ENCODE results near the gene KCTD11.
A peak's percentile ranks its signal among the peaks of the same experiment; 100 is the strongest.
"Not testable (repeated sequence)": the region's sequence is repeated elsewhere in the genome, so short reads cannot be mapped to it uniquely, and the experiment has no call there.

KCTD11 gene

GRCh38 chr17:7322520-7323194 lies 29.3 kb upstream of the KCTD11 start:
- no peak for DNase-seq (ENCODE audit: low read depth)

DNA sequence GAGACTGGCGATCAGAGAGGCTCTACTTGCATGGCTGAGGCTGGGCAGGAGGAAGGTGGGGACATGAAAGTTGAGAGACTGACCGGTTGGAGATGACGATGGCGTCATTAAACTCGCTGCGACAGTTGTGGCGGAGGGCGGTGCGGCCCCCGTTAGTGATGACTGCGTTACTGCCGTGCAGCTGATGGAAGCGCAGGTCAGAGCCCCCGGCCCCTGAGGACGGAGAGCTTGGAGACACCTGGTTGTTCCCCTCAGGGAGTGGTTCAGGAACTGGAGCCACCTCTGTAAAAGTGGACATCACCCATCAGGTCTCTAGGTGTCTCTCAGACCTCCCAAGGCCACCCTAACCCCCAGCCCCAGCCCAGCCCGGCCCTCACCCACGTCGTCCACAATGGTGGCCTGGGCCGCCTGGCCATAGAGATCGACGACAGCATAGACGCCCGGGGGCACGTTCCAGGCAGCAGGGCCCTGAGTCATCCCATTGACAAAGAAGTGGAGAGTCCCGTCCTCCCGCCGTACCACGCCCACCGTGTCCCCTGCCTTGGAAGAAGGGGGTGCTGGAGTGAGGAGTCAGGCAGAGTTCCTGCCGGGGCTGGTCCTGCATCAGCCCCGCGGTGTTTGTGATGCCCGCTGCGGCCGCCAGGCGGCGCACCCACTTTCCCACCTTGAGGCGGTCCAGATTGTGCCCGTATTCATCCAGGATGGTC lies 28.1 kb upstream of the KCTD11 start:
- DNase-seq (ENCODE audit: low read depth), result no peak

DNA sequence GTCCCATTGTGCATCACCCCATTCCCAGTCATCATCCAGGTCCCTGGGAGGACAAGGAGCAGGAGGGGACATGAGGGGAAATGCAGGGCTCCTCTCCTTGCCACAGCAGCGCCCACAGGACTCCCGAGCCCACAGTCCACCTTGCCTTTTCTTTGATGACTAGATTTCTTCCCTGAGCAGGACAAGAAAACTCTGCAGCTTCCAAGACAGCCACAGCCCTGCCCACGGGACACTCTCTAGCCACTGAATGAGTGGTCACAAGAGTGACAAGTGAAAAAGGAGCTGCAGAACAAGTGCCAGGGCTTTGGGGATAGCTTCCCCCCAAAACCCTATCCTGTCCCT lies 27.6 kb upstream of the KCTD11 start:
- no peak for DNase-seq (ENCODE audit: low read depth)

DNA sequence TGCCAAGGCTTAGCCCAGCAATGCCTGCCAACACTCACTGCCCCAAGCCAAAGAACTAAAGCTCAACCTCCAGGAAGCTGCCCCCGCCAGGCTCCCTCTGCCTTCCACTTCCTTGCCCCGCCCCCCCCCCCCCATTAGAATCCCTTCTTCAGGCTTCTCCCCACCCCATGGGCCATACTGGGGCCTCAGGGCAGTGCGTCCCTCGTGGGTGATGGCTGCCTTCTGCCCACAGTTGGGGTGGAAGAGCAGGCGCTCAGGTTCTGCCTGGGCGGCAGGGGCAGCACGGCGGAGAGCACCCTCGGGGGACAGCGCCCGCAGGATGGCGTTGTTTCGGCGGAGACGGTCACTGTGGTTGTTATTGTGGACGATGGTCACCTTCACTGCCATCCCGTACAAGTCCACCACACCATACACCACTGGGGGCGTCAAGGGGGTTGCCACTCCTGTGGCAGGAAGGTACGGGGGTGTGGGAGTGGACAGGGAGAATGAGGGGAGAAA lies 26.9 kb upstream of the KCTD11 start:
- DNase-seq (ENCODE audit: low read depth), result no peak

- DNase-seq (ENCODE audit: low read depth), result no peak
Observed at GRCh38 chr17:7326186-7326585, 25.8 kb upstream of the KCTD11 start.

DNA sequence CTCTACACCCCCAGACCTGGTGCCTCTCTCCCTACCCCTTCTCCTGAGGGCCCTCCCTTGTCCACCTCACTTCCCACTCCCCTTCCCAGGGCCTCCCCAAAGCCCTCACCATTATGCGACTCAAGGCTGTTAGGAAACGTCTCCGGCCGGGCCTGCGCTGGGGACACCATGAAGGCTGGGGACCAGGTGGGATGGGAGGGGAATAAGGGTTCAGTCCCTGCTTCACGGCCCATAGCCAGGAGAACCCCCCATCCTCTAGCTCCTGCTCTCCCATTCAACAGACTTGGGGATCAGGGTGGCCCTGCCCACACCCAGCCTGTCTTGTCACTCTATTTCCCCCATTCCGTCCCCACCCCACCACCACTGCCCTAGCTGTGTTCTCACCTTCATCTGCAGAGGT lies 24.9 kb upstream of the KCTD11 start:
- DNase-seq (ENCODE audit: low read depth), result no peak

DNA sequence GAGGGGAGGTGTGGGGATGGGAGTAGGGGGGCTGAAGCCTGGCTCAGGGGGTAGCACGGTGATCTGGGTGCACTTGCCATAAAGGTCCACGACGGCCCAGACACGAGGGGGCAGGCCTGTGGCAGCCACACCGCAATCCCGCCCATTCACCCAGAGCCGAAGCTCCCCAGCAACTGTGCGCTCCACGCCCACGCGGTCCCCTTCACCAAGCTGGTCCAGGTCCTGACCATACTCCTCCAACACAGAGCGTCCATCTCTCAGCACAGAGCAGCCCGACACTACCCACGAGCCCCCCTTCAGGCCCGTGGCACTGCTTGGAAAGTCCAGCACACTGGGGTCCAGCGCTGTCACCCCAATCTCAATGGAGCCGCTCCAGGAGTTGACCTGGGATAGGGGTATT lies 24.5 kb upstream of the KCTD11 start:
- DNase-seq (ENCODE audit: low read depth), result no peak

- DNase-seq (ENCODE audit: low read depth), result no peak
Observed at GRCh38 chr17:7328009-7328408, 24.0 kb upstream of the KCTD11 start.

DNA sequence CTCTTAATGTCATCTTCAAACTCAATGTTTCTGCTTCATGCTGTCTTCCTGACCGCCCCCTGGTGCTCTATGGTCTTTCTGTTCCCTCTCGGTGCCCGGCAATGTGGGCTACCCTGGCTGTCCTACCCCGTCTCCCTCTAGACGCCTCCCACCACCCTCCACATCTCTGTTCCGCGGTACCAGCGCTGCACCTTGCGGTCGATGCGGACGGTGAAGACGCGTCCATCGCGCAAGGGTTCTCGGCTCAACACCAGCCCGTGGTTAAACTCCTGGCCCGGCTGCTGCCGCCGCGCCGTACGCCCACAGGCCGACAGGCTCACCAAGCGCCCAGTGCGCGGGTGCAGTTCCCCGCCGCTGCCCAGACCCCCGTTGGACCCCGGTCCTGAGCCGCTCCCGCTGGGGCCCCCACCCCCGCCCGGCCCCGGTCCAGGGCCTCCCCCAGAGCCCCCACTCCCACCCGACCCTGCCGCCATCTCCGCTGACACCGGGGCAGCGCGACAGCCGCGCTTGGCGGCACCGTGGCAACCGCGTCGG lies 23.1 kb upstream of the KCTD11 start, which contains the start of gene NEURL4:
TSS of gene NEURL4 (minus strand) at position 496 of the 534 bp plus-strand sequence. CDS start at position 473, 23 bp downstream.
- no peak for DNase-seq (ENCODE audit: low read depth)

- peak; percentile 99 for DNase-seq (ENCODE audit: low read depth)
Observed at GRCh38 chr17:7329374-7329996, 22.5 kb upstream of the KCTD11 start.

DNA sequence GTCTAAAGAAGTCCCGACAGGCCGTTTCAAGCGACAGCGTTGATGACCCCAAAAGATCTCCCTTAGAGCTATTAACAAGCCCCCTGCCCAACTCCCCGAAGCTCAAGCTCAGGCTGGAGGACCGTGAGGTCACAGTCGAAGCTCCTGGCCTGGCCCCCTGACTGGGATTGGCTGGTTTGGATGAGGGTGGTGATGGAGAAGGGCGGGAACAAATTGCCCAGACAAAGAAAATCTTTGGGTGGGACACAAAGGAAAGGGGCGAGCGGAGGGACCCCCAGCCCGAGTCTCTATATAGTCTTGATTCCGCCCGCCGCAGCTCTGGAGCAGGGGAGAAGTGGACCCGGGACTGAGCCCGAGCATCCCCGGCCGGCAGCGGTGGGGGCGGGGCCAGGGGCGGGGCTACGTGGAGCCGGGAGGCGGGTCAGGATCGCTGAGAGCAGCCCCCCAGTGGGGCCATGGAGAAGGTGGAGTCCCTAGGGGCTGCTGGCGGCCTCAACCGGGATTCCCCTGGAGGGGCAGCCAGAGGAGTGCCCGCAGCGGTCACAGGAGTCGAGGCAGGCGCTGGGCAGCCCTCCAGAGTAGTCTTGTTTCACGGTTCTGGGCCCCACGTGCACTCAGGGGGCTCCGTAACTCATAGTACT lies 21.8 kb upstream of the KCTD11 start:
- DNase-seq (ENCODE audit: low read depth), result peak; percentile 72

DNA sequence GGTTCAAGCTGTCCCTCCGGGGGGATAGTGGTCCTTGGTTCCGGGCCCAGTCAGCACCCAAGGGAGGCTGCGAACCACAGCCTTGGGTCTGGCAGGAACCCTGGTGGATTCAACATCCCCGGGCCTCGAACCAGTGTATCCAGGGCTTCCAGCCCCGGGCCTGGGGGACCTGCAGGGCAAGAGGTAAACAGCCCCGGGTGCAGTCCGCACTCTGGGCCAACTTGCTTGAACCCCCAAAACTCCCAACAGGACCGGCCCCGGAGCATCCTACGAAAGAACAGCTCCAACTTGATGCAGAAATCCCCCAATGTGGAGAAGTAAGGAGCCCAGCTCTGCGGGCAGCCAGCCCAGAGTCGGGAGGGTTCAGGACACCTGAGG lies 21.3 kb upstream of the KCTD11 start:
- DNase-seq (ENCODE audit: low read depth), result no peak

- no peak for DNase-seq (ENCODE audit: low read depth)
Observed at GRCh38 chr17:7332111-7332510, 19.9 kb upstream of the KCTD11 start.

GRCh38 chr17:7332600-7333069 lies 19.3 kb upstream of the KCTD11 start:
- DNase-seq (ENCODE audit: low read depth), result peak; percentile 42

DNA sequence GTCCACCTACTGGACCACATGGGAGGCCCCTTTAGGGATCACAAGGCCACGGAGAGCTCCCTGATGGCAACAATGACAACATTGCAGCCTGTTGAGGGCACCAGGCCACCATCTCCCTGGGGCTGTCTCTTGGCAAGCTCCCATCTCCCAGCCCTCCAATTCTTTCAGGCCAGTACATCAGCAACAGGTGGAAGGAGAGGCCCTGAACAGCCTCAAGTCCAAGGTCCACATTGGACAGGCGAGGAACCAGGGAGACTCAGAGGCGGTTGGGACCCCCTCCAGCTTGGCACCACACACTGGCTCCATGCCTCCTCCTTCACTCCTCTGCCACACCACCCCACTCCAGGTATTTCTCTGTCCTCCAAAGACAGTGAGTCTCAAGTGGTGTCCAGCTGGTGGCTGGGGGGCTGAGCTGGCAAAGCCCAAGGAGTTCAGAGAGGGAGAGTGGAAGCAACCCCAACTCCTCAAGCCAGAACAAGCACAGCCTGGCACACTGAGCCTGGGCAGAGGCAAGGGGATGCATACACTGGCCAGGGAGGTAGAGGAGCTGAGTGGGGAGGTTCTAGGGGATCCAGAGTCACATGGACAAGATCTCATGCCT lies 16.9 kb upstream of the KCTD11 start:
- no peak for DNase-seq (ENCODE audit: low read depth)

DNA sequence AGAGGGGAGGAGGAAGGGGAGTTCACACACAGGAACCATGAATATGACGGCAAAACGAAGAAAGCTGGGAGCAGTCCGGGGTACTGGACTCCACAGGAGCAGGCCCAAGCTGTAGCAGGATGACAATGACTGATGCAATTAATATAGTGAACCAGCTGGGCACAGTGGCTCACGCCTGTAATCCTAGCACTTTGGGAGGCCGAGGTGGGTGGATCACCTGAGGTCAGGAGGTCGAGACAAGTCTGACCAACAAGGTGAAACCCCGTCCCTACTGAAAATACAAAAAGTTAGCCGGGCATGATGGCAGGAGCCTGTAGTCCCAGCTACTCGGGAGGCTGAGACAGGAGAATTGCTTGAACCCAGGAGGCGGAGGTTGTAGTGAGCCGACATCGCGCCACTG lies 16.2 kb upstream of the KCTD11 start:
- not testable (repeated sequence) for DNase-seq (ENCODE audit: low read depth)

DNA sequence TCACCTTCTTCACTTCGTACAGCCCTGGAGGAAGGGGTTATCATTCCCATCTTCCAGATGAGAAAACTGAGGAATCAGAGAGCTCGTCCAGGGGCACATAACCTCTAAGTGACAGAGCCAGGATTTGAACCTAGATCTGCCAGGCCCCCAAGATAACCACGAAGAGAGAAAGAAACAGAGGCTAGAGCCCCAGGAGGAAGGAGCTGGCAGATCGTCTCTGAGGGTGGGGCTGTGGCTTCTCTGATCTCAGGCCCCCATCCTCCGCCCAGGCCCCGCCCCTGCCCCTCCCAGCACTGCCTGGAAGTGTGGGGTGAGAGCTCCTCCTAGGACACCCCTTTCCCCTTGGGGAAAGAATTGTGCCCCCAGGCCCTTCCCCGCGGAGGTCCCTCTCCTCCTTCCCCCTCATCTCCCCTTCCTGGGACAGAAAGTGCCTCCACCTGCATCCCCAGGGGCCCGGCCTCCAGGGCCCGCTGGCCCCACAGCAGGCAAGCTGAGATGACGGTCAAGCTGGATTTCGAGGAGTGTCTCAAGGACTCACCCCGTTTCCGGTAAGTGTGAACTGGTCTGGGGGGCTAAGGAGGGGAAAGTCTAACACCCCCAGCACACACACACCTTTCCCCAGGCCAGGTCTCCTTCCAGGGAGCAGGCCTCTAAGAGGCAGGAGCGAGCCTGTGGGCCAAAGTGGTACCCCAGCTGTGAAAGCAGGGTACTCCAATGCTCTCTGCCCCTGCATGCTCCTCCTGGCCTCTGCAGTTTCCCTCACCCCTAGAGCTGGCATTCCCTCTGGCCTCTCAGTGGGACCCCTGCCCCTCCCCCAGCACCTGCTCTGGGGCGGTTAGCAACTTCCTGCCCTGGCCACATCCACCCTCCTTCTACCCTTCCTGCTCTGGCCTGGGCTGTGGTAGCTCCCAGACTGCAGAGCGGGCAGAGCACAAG lies 15.5 kb upstream of the KCTD11 start, which contains the start of gene ACAP1:
TSS of gene ACAP1 (plus strand) at position 290 of the 936 bp plus-strand sequence. CDS start at position 496, 206 bp downstream.
- DNase-seq (ENCODE audit: low read depth), result no peak

- not testable (repeated sequence) for DNase-seq (ENCODE audit: low read depth)
Observed at GRCh38 chr17:7337600-7337999, 14.4 kb upstream of the KCTD11 start.

- DNase-seq (ENCODE audit: low read depth), result no peak
Observed at GRCh38 chr17:7340179-7340578, 11.8 kb upstream of the KCTD11 start.

- no peak for DNase-seq (ENCODE audit: low read depth)
Observed at GRCh38 chr17:7341842-7342241, 10.1 kb upstream of the KCTD11 start.

DNA sequence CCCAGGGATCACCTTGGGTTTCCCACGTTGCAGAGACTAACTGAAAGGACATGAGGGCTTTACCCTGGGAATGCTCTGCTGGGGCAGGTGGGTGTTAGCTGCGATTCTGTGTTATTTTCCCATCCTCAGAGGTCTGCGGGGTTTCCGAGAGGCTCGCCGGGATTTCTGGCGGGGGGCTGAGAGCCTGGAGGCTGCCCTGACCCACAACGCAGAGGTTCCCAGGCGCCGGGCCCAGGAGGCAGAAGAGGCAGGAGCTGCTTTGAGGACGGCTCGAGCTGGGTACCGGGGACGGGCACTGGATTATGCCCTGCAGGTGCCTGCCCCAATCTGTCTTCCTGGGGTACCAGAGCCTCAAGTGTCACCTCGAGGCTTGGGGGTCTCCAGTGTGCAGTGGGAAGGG lies 8.7 kb upstream of the KCTD11 start:
- DNase-seq (ENCODE audit: low read depth), result no peak
